ENCODE measurements around the gene ZNF691.

- no peak for TF ChIP-seq CTCF (IDR thresholded peaks at IDR 0.05)
- TF ChIP-seq POLR2A (IDR thresholded peaks at IDR 0.05) = no peak
- no peak for TF ChIP-seq EP300 (IDR thresholded peaks at IDR 0.05)
Observed at GRCh38 chr1:42847721-42848460, 1.5 kb downstream of the ZNF691 start.
